WI38 (cell line): ENCODE data around the gene PRPF4.
A peak's percentile ranks its signal among the peaks of the same experiment; 100 is the strongest.

Experiments used
- H3K4me3 ChIP-seq: 2 replicates; pipeline ENCODE4 v1.5.1; 2011; ENCODE audit warnings: low read depth, mild to moderate bottlenecking, control low read depth, low read length
- CTCF ChIP-seq: IDR thresholded peaks from 2 replicates; pipeline ENCODE4 v1.5.1; 2012; ENCODE audit warnings: low read depth, mild to moderate bottlenecking, control low read depth, low read length

Gene PRPF4

DNA sequence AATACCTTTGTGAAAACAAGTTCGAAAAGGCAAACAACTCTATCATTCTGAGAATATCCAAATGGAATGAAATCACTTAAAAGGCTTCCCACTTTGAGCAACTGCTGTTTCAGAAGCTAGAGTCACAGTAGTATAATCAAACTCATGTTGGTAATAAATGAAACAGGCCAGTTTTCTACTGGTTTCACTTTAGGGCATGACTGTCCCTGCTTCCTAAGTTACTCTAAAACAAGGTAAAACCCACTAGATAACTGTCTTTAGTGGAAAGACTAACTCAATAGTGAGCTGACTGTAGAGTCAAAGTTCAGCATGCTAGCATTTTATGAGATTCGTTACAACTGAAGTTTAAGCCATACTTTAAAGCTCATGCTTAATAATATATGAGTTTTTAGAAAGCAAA lies 6.1 kb upstream of the PRPF4 start:
- TF ChIP-seq CTCF: no peak
- no peak overlapping the region for H3K4me3 ChIP-seq

DNA sequence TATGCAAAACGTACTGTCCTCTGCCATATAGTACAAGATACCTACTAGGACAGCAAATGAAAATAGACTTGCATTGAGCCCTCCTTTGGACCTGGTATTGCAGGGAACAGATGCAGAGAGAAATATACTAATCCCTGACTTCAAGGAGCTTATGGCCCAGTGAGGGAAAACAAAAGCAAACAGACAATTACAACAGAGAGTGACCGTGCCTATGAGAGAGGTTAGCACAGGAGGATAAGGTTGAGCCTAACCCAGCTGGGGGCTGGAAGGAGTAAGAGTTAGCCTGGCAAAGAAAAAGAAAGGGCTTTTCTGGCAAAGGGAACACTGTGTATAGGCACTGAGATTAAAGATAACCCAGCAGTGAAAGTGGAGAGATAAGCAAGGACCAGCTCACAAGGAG lies 5.6 kb upstream of the PRPF4 start:
- TF ChIP-seq CTCF: no peak
- no peak overlapping the region for H3K4me3 ChIP-seq

DNA sequence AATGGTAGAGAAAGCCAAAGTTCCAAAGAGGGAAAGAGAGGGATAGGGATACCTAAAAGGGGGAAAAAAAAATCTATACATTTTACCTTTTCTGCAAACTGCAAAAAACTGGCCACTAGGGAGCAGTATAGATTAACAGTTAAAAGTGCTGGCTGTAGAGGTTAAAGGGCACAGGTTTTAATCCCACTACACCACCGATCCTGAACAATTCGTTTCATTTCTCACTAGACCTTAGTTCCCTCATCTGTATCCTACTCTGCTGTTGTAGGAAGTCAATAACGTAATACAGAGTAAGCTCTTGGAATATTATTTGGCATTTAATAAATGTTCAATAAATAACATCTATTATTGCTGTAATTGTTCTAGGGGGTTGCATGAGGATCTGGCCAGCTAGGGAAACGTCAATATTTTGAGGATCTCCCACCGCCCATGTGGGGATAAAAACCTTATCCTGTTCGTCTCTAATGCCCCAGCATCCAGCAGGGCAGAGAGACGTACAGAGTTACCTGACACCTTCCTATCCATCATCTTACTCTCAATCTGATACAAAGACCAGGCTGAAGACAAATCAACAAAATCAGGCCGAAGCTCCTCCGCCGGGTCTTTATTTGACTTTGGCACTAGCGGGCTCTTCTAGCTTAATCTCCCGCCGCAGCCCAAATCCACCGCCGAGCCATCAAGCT lies 843 bp upstream of the PRPF4 start:
- peak overlapping the region; percentile 80 for H3K4me3 ChIP-seq
- TF ChIP-seq CTCF: peak; percentile 31; the same call in 1 of the 2 replicates

- no peak overlapping the region for H3K4me3 ChIP-seq
- no peak for TF ChIP-seq CTCF
Measured at GRCh38 chr9:113278840-113279239, 3.4 kb downstream of the PRPF4 start.

DNA sequence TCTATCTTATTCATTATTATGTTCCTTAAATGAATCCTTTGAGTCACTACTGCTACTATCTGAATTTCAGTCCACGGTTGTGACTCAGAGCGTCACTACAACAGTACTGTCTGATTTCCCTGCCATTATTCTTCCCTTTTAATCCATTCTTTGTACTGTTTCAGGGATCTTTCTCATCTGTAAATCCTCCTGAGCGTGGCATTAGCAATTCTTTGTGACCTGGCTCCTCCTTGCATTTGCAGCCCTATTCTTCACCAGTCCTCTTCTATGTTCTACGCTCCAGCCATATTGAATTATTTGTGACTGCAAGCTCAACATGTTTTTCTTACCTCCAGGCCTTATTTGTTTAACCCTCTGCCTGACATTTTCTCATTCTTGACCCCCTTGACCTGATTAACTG lies 5.9 kb downstream of the PRPF4 start:
- no peak for TF ChIP-seq CTCF
- H3K4me3 ChIP-seq: no peak overlapping the region

DNA sequence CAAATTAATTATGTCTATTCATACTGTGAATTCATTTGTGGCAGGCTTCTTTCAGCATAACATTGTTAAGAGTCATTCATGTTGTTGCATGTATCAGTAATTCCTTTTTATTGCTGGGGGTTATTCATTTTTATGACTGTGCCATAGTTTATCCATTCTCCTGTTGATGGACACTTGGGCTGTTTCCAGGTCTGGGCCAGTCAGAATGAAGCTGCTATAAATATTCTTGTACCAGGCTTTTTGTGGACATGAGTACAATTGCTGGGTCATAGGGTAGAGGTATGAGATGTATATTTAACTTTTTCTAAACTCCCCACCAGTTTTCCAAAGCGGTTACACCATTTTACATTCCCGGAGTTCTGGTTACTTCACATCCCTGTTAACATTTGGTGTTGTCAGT lies 13.6 kb downstream of the PRPF4 start:
- no peak for TF ChIP-seq CTCF
- H3K4me3 ChIP-seq: no peak overlapping the region

- no peak overlapping the region for H3K4me3 ChIP-seq
- no peak for TF ChIP-seq CTCF
Measured at GRCh38 chr9:113290052-113290607, 14.7 kb downstream of the PRPF4 start.
